IPS-15b (cell line): ENCODE results near the gene GRM2.

Source experiments
- H3K27me3 ChIP-seq: one replicate; pipeline ENCODE4 v1.6.1; 2013; ENCODE audit warnings: low read length; ENCODE audit not compliant: control insufficient read depth, insufficient read depth
- H3K36me3 ChIP-seq: one replicate; pipeline ENCODE4 v1.6.1; 2013; ENCODE audit warnings: low read length; ENCODE audit not compliant: control insufficient read depth, insufficient read depth
- H3K4me1 ChIP-seq: one replicate; pipeline ENCODE4 v1.6.1; 2013; ENCODE audit warnings: mild to moderate bottlenecking, low read length; ENCODE audit not compliant: control insufficient read depth, insufficient read depth
- H3K4me3 ChIP-seq: one replicate; pipeline ENCODE4 v1.5.1; 2013; ENCODE audit warnings: low read depth, low read length
- H3K9ac ChIP-seq: one replicate; pipeline ENCODE4 v1.6.1; 2013; ENCODE audit warnings: low read depth, mild to moderate bottlenecking, low read length
- H3K9me3 ChIP-seq: one replicate; pipeline ENCODE4 v1.6.1; 2013; ENCODE audit warnings: mild to moderate bottlenecking, low read length; ENCODE audit not compliant: control insufficient read depth, insufficient read depth

The GRM2 gene

GRCh38 chr3:51710631-51711351 lies 3.9 kb downstream of the GRM2 start:
- Histone ChIP-seq H3K36me3 (no peaks in the 10 kb centered on the region), H3K4me3 (no peak overlapping the region), H3K9ac (no peak overlapping the region), H3K27me3 (peaks cover 21% of the 10 kb centered on the region), H3K9me3 (no peaks in the 10 kb centered on the region), H3K4me1 (peaks cover 6% of the 10 kb centered on the region)

- Histone ChIP-seq H3K36me3 (no peaks in the 10 kb centered on the region), H3K9me3 (no peaks in the 10 kb centered on the region)
Observed at GRCh38 chr3:51711352-51712037, 4.6 kb downstream of the GRM2 start.

GRCh38 chr3:51712038-51712420 lies 5.2 kb downstream of the GRM2 start:
- Histone ChIP-seq H3K36me3 (no peaks in the 10 kb centered on the region), H3K9ac (no peak overlapping the region), H3K27me3 (peaks cover 21% of the 10 kb centered on the region)

More at GRCh38 chr3:51711352-51712037, 4.6 kb downstream of the GRM2 start:
- peaks cover 3% of the 10 kb centered on the region for H3K4me1 ChIP-seq
- H3K27me3 ChIP-seq, result peaks cover 21% of the 10 kb centered on the region
- H3K4me3 ChIP-seq, result no peak overlapping the region
- no peak overlapping the region for H3K9ac ChIP-seq

GRCh38 chr3:51712511-51712931 lies 5.7 kb downstream of the GRM2 start:
- Histone ChIP-seq H3K4me1 (peaks cover 2% of the 10 kb centered on the region), H3K9ac (no peak overlapping the region), H3K4me3 (no peak overlapping the region), H3K36me3 (no peaks in the 10 kb centered on the region), H3K9me3 (no peaks in the 10 kb centered on the region), H3K27me3 (peaks cover 17% of the 10 kb centered on the region)

More at GRCh38 chr3:51712038-51712420, 5.2 kb downstream of the GRM2 start:
- H3K4me1 ChIP-seq, result peaks cover 3% of the 10 kb centered on the region
- H3K4me3 ChIP-seq, result no peak overlapping the region
- no peaks in the 10 kb centered on the region for H3K9me3 ChIP-seq

- Histone ChIP-seq H3K9me3 (no peaks in the 10 kb centered on the region), H3K36me3 (no peaks in the 10 kb centered on the region), H3K9ac (no peak overlapping the region), H3K4me1 (no peaks in the 10 kb centered on the region), H3K27me3 (peaks cover 12% of the 10 kb centered on the region), H3K4me3 (no peak overlapping the region)
Observed at GRCh38 chr3:51712963-51713362, 6.1 kb downstream of the GRM2 start.

GRCh38 chr3:51715231-51715976 lies 8.5 kb downstream of the GRM2 start:
- H3K4me1 ChIP-seq, result no peaks in the 10 kb centered on the region
- H3K27me3 ChIP-seq, result no peaks in the 10 kb centered on the region
- H3K9ac ChIP-seq, result no peak overlapping the region
- H3K4me3 ChIP-seq, result no peak overlapping the region
- H3K9me3 ChIP-seq, result no peaks in the 10 kb centered on the region
- no peaks in the 10 kb centered on the region for H3K36me3 ChIP-seq

- Histone ChIP-seq H3K36me3 (no peaks in the 10 kb centered on the region), H3K27me3 (no peaks in the 10 kb centered on the region), H3K9me3 (no peaks in the 10 kb centered on the region), H3K9ac (no peak overlapping the region), H3K4me3 (no peak overlapping the region), H3K4me1 (no peaks in the 10 kb centered on the region)
Observed at GRCh38 chr3:51715977-51716294, 9.1 kb downstream of the GRM2 start.

GRCh38 chr3:51716805-51717204 lies 9.9 kb downstream of the GRM2 start:
- no peaks in the 10 kb centered on the region for H3K36me3 ChIP-seq
- no peaks in the 10 kb centered on the region for H3K9me3 ChIP-seq
- H3K4me3 ChIP-seq, result no peak overlapping the region
- no peaks in the 10 kb centered on the region for H3K27me3 ChIP-seq
- no peak overlapping the region for H3K9ac ChIP-seq
- H3K4me1 ChIP-seq, result no peaks in the 10 kb centered on the region

GRCh38 chr3:51717446-51717845 lies 10.6 kb downstream of the GRM2 start:
- Histone ChIP-seq H3K4me1 (no peaks in the 10 kb centered on the region), H3K9ac (no peak overlapping the region), H3K4me3 (no peak overlapping the region), H3K9me3 (no peaks in the 10 kb centered on the region), H3K27me3 (no peaks in the 10 kb centered on the region), H3K36me3 (no peaks in the 10 kb centered on the region)

- Histone ChIP-seq H3K9ac (no peak overlapping the region), H3K36me3 (no peaks in the 10 kb centered on the region), H3K4me3 (no peak overlapping the region), H3K27me3 (no peaks in the 10 kb centered on the region), H3K4me1 (no peaks in the 10 kb centered on the region), H3K9me3 (no peaks in the 10 kb centered on the region)
Observed at GRCh38 chr3:51717947-51718346, 11.1 kb downstream of the GRM2 start.

- H3K36me3 ChIP-seq, result no peaks in the 10 kb centered on the region
- H3K27me3 ChIP-seq, result no peaks in the 10 kb centered on the region
- no peaks in the 10 kb centered on the region for H3K9me3 ChIP-seq
- no peaks in the 10 kb centered on the region for H3K4me1 ChIP-seq
- H3K4me3 ChIP-seq, result no peak overlapping the region
- H3K9ac ChIP-seq, result no peak overlapping the region
Observed at GRCh38 chr3:51718547-51719409, 11.9 kb downstream of the GRM2 start.
